Activated naive CD4-positive, alpha-beta T cell treated with anti-CD3 and anti-CD28 coated beads, Interleukin-2, amount 10 ng/mL, durations not matched to agents 7 days and 5 days (primary cell): ENCODE measurements around the gene KCNN3.

Experiments
- CTCF ChIA-PET: fragments of 350-600 bp; sonication (Branson Sonifier 250); formaldehyde crosslinking; loops from one replicate; lab custom pipeline; 2021; ENCODE audit warnings: antibody characterized with exemption; lab: Charles Lee
- DNase-seq: peaks from one replicate; pipeline ENCODE4 v3.0.0-alpha.2; 2020
- H3K27ac Mint-ChIP-seq: one replicate; pipeline ENCODE4 v1.8.0; 2021; ENCODE audit warnings: mild to moderate bottlenecking, moderate library complexity, mixed read lengths
- H3K27me3 Mint-ChIP-seq: one replicate; pipeline ENCODE4 v1.8.0; 2021; ENCODE audit warnings: mild to moderate bottlenecking, mixed read lengths
- H3K36me3 Mint-ChIP-seq: one replicate; pipeline ENCODE4 v1.8.0; 2021; ENCODE audit warnings: mixed read lengths
- H3K4me1 Mint-ChIP-seq: one replicate; pipeline ENCODE4 v1.8.0; 2021; ENCODE audit warnings: mixed read lengths
- H3K4me3 Mint-ChIP-seq: one replicate; pipeline ENCODE4 v1.8.0; 2021; ENCODE audit warnings: mild to moderate bottlenecking, moderate library complexity, mixed read lengths
- H3K9me3 Mint-ChIP-seq: one replicate; pipeline ENCODE4 v1.8.0; 2021; ENCODE audit warnings: mixed read lengths

KCNN3 gene

DNA sequence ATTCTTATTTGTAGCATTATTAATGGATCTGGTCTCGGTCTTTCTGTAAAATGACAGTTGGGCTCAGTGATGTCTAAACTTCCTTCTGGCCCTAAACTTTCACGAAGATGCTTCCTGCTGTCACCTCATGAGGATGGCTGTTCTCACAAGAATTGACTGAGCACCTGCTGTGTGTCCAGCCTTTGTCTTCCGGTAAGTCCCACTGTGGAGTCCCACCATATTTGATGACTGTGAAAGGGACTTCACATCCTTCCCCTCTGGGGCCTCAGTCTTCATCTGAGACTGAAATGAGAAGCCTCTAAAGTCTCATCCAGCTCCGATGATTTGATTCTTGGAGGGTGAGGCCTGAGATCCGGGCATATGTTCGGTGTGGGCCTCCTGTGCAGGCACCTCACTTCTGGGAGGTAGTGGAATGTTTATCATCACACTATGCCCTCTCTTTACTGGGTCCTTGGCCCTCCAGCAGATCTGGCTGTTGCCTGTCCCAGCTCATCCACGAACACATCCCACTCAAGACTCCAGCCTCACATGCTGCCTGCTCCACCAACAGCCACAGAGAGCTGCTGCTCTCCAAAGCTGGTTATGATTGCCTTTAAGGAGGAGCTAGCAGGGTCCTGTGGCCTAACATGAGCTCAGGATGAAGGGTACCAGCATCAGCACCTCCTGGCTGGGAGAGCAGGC is 95.8 kb downstream of the KCNN3 start:
- Mint-ChIP-seq H3K36me3 (no peaks in the 10 kb centered on the region), H3K27me3 (peaks cover 27% of the 10 kb centered on the region), H3K27ac (no peak overlapping the region), H3K4me3 (no peak overlapping the region), H3K9me3 (peaks cover 6% of the 10 kb centered on the region), H3K4me1 (no peaks in the 10 kb centered on the region)
- CTCF ChIA-PET, result interaction anchor here (0.9 to 2.1 kb wide), 3 partner anchors 8 to 295 kb away, joined by 3 to 6 read pairs (median 4); no protein-coding TSS in a partner anchor
- no peak for DNase-seq

DNA sequence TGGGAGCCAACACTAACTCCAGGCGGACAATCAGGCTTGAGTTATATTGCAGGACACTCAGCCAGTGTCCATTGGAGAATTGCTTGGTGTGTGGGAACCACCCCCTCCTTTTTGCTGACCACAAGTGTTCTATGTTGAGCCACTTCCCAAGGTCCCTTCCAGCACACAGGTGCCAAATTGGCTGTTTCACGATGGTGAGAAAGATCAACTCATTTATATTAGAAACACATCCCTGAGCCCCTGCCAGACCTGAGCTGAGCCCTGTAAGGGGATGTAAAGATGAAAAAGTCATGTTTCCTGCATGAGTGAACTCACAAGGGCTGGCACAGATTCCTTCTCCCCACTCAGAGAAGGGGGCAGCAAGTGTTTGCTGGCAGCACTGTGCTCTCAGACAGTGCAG is 96.5 kb downstream of the KCNN3 start:
- peaks cover 2% of the 10 kb centered on the region for H3K9me3 Mint-ChIP-seq
- H3K27me3 Mint-ChIP-seq, result peaks cover 27% of the 10 kb centered on the region
- no peaks in the 10 kb centered on the region for H3K36me3 Mint-ChIP-seq
- no peak overlapping the region for H3K27ac Mint-ChIP-seq
- H3K4me1 Mint-ChIP-seq, result no peaks in the 10 kb centered on the region
- DNase-seq, result no peak
- no peak overlapping the region for H3K4me3 Mint-ChIP-seq
- CTCF ChIA-PET, result interaction anchor here (1.4 kb wide), 1 partner anchor 86 kb away, joined by 3 read pairs; no protein-coding TSS in a partner anchor

DNA sequence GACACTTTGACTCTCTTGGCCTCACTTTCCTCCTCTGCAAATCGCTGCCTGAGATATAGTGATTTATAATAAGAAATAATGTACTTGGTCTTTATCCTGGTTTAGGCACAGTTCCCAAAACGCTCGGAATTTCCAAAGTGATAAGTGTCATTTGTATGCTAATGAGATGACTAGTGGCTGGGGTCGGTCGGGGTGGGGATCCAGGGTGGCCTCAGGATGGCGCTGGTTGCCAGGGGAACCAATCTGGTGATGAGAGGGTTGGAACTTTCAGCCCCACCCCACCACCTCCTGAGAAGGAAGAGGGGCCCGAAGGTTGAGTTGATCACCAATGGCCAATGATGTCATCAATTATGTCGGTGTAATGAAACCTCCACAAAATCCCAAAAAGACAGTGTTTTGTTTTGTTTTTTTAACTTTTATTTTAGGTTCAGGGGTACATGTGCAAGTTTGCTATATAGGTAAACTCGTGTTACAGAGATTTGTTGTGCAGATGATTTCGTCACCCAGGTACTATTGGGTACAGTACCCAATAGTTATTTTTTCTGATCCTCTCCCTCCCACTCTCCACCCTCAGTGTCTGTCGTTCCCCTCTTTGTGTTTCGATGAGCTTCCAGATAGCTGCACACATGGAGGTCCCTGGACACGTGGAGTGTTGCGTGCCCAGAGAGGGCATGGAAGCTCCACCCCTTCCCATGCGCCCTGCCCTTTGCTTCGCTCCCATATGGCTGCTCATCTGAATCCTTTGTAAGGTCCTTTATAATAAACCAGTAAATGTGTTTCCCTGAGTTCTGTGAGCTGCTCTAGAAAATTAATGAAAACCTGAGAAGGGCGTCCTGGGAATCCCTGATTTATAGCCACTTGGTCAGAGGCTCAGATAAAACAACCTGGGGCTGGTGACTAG is 97.2 kb downstream of the KCNN3 start:
- CTCF ChIA-PET, result interaction anchor here (1.3 to 1.4 kb wide), 2 partner anchors 86 to 110 kb away, joined by 3 to 4 read pairs; no protein-coding TSS in a partner anchor
- DNase-seq, result peak; percentile 43
- no peak overlapping the region for H3K27ac Mint-ChIP-seq
- H3K4me3 Mint-ChIP-seq, result no peak overlapping the region
- no peaks in the 10 kb centered on the region for H3K36me3 Mint-ChIP-seq
- H3K27me3 Mint-ChIP-seq, result peaks cover 27% of the 10 kb centered on the region
- H3K4me1 Mint-ChIP-seq, result no peaks in the 10 kb centered on the region
- no peaks in the 10 kb centered on the region for H3K9me3 Mint-ChIP-seq

DNA sequence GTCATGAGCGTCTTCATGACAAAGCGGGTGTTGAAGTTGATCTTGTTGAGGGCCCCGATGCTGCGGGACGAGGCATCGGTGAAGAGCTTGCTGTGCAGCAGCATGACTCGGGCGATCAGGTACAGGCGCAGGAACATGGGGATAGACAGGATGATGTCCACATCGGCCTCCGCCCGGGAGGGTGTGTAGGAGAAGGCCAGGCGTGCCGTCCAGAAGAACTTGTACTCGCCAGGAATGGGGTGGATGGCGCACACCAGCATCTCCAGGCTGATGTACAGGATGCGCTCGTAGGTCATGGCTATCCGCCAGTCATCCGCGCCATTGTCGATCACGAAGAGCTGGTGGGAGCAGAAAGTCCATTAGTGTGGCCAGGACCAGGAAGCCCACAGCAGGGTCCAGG is 98.0 kb downstream of the KCNN3 start:
- Mint-ChIP-seq H3K27me3 (peaks cover 20% of the 10 kb centered on the region), H3K27ac (no peak overlapping the region), H3K36me3 (no peaks in the 10 kb centered on the region), H3K9me3 (no peaks in the 10 kb centered on the region), H3K4me1 (no peaks in the 10 kb centered on the region), H3K4me3 (no peak overlapping the region)
- no peak for DNase-seq
- CTCF ChIA-PET, result interaction anchor here (1.3 to 1.4 kb wide), 2 partner anchors 87 to 111 kb away, joined by 3 to 4 read pairs; no protein-coding TSS in a partner anchor

DNA sequence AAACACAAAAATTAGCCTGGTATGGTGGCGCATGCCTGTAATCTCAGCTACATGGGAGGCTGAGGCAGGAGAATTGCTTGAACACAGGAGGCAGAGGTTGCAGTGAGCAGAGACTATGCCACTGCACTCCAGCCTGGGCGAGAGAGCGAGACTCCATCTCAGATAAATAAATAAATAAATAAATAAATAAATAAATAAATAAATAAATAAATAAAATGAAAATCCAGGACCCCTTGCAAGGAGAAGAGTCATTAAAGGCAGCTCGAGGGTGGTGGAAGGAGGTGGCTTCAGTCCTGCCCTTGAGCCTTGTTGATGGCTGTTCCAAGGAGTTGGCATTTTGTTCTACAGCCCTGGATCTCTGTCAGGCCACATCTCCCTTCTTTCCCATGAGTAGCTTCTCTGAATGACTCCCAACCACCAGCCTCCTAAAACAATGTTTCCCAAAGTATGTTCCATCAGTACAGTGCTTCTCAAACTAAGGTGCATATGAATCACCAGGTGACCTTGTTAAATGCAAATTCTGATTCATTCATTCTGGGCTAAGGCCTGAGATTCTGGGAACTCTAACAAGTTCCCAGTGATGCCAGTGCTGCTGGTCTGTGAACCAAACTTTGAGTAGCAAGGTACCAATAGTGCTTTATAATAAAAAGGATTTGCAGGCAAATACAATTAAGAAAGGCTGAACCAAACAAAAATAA is 99.0 kb downstream of the KCNN3 start:
- DNase-seq, result no peak
- H3K27me3 Mint-ChIP-seq, result peaks cover 14% of the 10 kb centered on the region
- CTCF ChIA-PET, result interaction anchor here (1.3 kb wide), 1 partner anchor 112 kb away, joined by 4 read pairs; no protein-coding TSS in a partner anchor
- H3K4me3 Mint-ChIP-seq, result no peak overlapping the region
- no peaks in the 10 kb centered on the region for H3K9me3 Mint-ChIP-seq
- no peaks in the 10 kb centered on the region for H3K36me3 Mint-ChIP-seq
- H3K27ac Mint-ChIP-seq, result no peak overlapping the region
- no peaks in the 10 kb centered on the region for H3K4me1 Mint-ChIP-seq

DNA sequence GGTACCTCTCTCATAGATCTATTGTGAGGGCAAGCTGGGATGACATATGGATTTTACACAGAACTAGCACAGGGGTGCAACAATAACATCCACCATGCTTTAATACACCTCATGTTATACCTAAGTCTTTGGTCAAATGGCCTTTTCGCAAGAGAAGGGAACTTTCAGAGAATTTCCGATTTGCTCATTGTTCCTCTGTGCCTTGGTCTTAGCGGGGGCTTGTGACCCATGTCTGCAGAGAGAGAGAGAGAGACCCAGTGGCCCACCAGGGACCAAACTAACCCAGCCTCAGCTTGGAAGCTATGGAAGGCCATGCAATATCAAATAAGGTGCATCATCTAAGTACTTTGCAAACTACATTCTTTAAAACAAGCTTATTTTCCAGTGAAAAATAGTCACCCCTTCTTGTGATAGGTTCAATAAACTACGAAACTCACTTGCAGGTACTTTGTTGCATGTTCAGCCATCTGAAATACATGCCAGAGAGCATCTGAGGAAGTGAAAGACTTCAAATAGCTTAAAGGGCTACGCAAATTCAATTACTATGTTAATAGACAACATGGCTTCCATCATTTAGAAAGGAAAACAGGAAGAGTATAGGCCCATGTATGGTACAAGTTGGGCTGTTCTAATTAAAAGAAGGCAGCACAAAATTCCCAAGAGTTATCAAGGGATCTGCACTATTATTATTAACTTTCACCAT is 100.7 kb downstream of the KCNN3 start:
- peaks cover 21% of the 10 kb centered on the region for H3K27me3 Mint-ChIP-seq
- no peaks in the 10 kb centered on the region for H3K36me3 Mint-ChIP-seq
- no peak for DNase-seq
- CTCF ChIA-PET, result interaction anchor here (1.0 kb wide), 1 partner anchor 30 kb away, joined by 3 read pairs; no protein-coding TSS in a partner anchor
- H3K4me3 Mint-ChIP-seq, result no peak overlapping the region
- no peaks in the 10 kb centered on the region for H3K4me1 Mint-ChIP-seq
- no peaks in the 10 kb centered on the region for H3K9me3 Mint-ChIP-seq
- H3K27ac Mint-ChIP-seq, result no peak overlapping the region

DNA sequence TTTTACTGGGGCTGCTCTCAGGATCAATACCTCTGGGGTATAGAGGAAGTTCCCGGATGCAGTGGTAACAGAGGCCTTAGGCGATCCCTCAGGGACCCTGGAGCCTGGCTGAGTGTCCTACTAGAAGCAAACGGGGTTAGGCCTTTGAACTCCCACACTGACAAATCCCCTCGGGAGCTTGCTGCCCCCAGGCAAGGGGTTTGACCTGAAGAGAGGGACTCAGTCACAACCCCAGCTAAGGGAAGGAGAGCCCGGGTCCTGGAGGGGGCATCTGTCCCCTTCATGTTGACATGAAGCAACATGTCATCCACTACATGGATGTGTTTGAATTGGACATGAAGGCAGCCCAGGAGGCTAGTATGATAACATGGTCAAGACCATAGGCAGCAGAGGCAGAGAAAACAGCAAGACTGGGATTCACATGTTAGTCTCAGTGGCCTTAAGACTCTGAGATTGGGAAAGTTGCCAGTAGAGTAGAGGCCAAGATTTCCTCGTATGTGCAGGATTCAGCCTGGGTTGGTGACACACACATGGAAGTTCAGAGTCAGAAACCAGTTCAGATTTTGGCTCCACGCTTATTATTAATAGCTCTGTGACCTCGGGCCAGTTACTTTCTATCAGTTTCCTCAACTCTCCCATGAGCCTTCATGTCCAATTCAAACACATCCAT is 101.5 kb downstream of the KCNN3 start:
- CTCF ChIA-PET, result interaction anchor here (1.0 to 4.1 kb wide), 2 partner anchors 21 to 23 kb away, joined by 3 to 16 read pairs; no protein-coding TSS in a partner anchor
- Mint-ChIP-seq H3K4me3 (no peak overlapping the region), H3K4me1 (no peaks in the 10 kb centered on the region), H3K27me3 (peaks cover 25% of the 10 kb centered on the region), H3K9me3 (no peaks in the 10 kb centered on the region), H3K36me3 (no peaks in the 10 kb centered on the region), H3K27ac (no peak overlapping the region)
- no peak for DNase-seq

DNA sequence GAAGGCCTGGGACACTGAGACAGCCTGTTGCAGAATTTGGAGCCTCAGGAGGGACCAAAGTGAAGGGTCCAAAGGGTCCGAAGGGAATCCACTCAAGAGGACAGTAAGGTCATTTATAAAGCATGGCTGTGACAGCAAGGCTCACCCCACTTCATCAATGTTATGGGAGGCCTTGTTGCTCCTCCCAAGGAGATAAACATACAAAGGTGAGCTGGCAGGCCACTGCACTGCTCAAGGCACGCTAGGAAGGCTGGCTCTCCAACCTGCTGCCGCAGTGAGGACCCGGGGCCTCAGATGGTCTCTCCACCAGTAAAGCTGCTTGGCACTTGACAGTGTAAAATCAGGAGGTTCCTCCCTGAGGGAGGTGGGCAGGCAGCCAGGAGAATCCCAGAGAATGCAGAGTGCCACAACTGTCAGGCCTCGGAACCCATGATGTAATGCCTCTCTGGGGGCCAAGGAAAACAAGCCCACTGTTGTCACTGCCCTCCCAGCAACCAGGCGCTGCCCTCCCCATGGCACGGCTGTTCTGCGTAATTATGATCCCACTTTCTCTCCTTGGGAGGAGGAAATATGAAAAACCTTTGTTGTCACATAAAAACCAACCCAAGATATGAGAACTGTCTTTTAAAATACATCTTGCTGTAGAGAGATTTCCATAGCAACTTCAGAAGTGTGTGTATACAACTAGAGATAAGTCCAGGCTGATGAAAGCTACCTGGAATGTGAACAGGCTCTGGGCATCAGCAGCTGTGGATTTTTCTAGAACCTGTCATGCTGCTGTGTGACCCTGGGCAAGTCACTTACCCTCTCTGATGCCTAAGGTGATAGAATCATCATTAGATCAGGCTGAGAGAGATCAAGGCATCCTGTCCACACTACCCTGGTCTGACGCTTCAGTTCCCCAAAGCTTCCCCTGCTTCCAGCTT is 102.5 kb downstream of the KCNN3 start:
- no peaks in the 10 kb centered on the region for H3K36me3 Mint-ChIP-seq
- no peaks in the 10 kb centered on the region for H3K9me3 Mint-ChIP-seq
- no peak overlapping the region for H3K27ac Mint-ChIP-seq
- DNase-seq, result no peak
- H3K4me1 Mint-ChIP-seq, result no peaks in the 10 kb centered on the region
- peaks cover 25% of the 10 kb centered on the region for H3K27me3 Mint-ChIP-seq
- CTCF ChIA-PET, result interaction anchor here (1.0 to 4.1 kb wide), 3 partner anchors 20 to 111 kb away, joined by 3 to 16 read pairs (median 4); no protein-coding TSS in a partner anchor
- no peak overlapping the region for H3K4me3 Mint-ChIP-seq

DNA sequence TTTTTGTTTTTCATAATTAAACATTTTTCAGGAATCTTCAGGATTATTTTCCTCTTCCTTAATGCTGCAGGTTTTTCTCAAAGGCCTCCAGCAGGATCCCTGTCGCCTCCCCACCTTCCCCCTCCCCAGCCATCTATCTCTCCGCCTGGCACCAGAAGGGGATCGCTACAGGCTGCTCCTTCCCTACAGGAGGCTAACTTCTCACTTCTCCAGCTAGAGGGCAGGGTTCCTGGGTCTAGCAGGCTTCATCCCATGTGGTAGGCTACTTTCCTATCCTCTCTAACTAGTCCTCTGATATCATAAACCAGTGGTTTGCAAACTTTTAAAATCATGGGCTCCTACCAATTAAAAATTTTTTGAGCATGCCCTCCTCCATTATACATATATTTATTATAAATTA is 104.1 kb downstream of the KCNN3 start:
- H3K4me3 Mint-ChIP-seq, result no peak overlapping the region
- peaks cover 17% of the 10 kb centered on the region for H3K27me3 Mint-ChIP-seq
- CTCF ChIA-PET, result interaction anchor here (1.2 to 4.1 kb wide), 3 partner anchors 9 to 25 kb away, joined by 4 to 16 read pairs (median 6); no protein-coding TSS in a partner anchor
- H3K4me1 Mint-ChIP-seq, result no peaks in the 10 kb centered on the region
- peak; percentile 38 for DNase-seq
- H3K36me3 Mint-ChIP-seq, result no peaks in the 10 kb centered on the region
- no peak overlapping the region for H3K27ac Mint-ChIP-seq
- H3K9me3 Mint-ChIP-seq, result no peaks in the 10 kb centered on the region

DNA sequence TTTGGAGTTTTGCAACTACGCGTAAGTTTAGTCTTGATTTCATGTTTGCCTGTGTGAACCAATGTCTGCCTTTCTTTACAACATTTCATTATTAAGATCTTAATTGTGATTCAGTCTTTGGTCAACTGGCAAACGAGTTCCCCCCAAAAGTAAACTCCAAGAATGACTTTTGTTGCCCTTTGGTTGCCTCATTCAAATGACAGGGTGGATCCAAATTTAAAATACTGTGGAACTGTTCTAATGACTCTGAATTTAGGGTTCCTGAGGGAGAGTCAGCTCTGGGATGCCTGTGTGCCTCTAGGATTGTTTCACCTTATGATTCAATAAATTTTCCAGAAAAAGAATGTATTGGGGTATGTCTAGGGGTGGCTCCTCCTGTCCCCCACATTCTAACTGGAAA is 105.3 kb downstream of the KCNN3 start:
- no peaks in the 10 kb centered on the region for H3K9me3 Mint-ChIP-seq
- no peak overlapping the region for H3K27ac Mint-ChIP-seq
- no peaks in the 10 kb centered on the region for H3K36me3 Mint-ChIP-seq
- no peak for DNase-seq
- peaks cover 12% of the 10 kb centered on the region for H3K27me3 Mint-ChIP-seq
- CTCF ChIA-PET, result interaction anchor here (0.7 to 4.1 kb wide), 4 partner anchors 11 to 26 kb away, joined by 3 to 16 read pairs (median 6); no protein-coding TSS in a partner anchor
- peaks cover 5% of the 10 kb centered on the region for H3K4me1 Mint-ChIP-seq
- H3K4me3 Mint-ChIP-seq, result no peak overlapping the region

DNA sequence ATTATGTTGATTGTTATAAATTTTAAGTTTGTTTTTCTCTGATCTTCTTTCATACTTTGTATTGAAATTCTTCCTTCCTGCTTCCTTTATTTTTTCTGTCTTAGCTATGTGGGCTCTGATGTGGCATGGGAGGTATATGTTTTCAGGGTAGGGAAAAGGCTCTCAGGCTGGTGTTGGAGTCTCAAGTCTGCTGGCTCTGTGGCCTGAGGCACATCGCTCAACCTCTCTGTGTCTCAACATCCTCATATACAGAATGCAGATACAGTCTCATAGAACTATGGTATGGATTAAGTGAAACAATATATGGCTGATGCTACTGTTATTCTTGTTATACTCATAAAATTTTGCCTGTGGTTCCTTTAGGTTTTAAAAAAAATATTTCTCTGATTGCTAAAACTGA is 105.9 kb downstream of the KCNN3 start:
- DNase-seq, result no peak
- peaks cover 11% of the 10 kb centered on the region for H3K4me1 Mint-ChIP-seq
- H3K9me3 Mint-ChIP-seq, result no peaks in the 10 kb centered on the region
- no peak overlapping the region for H3K27ac Mint-ChIP-seq
- H3K36me3 Mint-ChIP-seq, result no peaks in the 10 kb centered on the region
- H3K4me3 Mint-ChIP-seq, result no peak overlapping the region
- CTCF ChIA-PET, result interaction anchor here (2.4 to 4.1 kb wide), 2 partner anchors 11 to 27 kb away, joined by 6 to 16 read pairs; no protein-coding TSS in a partner anchor
- peaks cover 12% of the 10 kb centered on the region for H3K27me3 Mint-ChIP-seq

DNA sequence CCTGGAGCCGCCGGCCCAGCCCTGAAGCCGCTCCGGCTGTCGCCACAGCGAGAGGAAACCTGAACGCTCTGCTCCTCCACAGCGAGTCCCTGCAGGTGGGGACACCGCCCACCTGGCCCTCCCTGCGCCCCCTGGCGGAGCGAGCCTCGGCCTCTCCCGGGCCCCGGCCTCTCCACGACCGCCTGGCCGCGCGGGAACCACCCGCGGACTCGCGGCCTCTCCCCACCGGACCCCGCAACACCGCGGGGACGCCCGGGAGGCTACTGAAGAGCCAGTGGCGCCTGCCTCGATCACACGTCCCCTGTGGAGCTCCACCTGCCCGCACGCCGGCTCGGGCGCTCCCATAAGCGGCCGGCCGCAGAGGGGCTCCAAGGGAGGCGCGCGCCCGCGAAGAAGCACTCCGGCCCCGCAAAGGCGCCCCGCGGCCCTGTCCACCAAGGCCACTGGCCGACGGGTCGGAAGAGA is 109.6 kb downstream of the KCNN3 start:
- Mint-ChIP-seq H3K27me3 (peaks cover 12% of the 10 kb centered on the region), H3K27ac (peak overlapping the region; percentile 90), H3K36me3 (no peaks in the 10 kb centered on the region), H3K4me1 (peaks cover 48% of the 10 kb centered on the region), H3K4me3 (peak overlapping the region; percentile 49), H3K9me3 (no peaks in the 10 kb centered on the region)
- CTCF ChIA-PET, result interaction anchor here (0.8 to 3.9 kb wide), 19 partner anchors 10 to 201 kb away, joined by 3 to 31 read pairs (median 4); partner anchors contain the start of gene PMVK
- DNase-seq, result peak; percentile 89
